Thyroid gland (tissue), 4 donors: ENCODE data around the gene SERPINA9.

Source experiments
- POLR2A ChIP-seq, 2 donors: fragments of 450-650 bp; IDR thresholded peaks; one replicate each; pipeline ENCODE4 v1.6.1; 2017; ENCODE audit warnings: antibody characterized with exemption in 2 of 2, mild to moderate bottlenecking in 2 of 2, moderate library complexity in 1 of 2
- TF ChIP-seq, protein P1 (sequence below), 6 experiments: fragments of 200-600 bp in 3 of 6; fragments of 450-650 bp in 3 of 6; sonication (generic) in 3 of 6; IDR thresholded peaks; one replicate each; pipeline ENCODE4 v1.5.1; 2016 to 2019; ENCODE audit warnings: antibody characterized with exemption in 6 of 6, mild to moderate bottlenecking in 2 of 6, inconsistent platforms in 1 of 6, moderate library complexity in 1 of 6

DNA sequence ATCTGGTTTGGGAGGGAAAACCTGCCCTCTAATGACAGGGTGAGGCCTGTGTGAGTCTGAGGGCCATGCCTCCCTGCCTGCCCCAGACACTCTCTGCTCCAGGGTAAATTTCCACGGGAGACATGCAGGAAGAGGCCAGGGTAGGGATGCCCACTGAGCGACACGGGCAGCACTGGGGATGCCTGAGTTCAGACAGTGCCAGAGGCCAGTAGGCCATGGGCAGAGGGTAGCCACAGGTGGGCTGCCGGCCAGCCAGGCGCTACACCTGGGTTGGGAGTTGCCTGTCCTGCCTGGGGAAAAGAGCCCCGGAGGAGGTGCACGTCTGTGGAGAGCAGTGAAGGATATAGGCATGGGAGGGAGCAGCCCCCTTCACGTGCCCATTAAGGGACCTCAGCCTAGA lies 29.6 kb upstream of the SERPINA9 start:
- TF ChIP-seq POLR2A (IDR thresholded peaks at IDR 0.05) = no peak
- TF ChIP-seq, protein P1, sequence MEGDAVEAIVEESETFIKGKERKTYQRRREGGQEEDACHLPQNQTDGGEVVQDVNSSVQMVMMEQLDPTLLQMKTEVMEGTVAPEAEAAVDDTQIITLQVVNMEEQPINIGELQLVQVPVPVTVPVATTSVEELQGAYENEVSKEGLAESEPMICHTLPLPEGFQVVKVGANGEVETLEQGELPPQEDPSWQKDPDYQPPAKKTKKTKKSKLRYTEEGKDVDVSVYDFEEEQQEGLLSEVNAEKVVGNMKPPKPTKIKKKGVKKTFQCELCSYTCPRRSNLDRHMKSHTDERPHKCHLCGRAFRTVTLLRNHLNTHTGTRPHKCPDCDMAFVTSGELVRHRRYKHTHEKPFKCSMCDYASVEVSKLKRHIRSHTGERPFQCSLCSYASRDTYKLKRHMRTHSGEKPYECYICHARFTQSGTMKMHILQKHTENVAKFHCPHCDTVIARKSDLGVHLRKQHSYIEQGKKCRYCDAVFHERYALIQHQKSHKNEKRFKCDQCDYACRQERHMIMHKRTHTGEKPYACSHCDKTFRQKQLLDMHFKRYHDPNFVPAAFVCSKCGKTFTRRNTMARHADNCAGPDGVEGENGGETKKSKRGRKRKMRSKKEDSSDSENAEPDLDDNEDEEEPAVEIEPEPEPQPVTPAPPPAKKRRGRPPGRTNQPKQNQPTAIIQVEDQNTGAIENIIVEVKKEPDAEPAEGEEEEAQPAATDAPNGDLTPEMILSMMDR (IDR thresholded peaks at IDR 0.05) = no peak
